CD14-positive monocyte (primary cell): ENCODE data around the gene DNAH10. TPM values are rescaled to one million over a fixed set of nuclear protein-coding genes. Genes with fewer than 3 reads are reported as not detected.
"Not testable (repeated sequence)": the region's sequence is repeated elsewhere in the genome, so short reads cannot be mapped to it uniquely, and the experiment has no call there.

ENCODE experiments used
- DNase-seq, 3 donors: peaks; one replicate each; pipeline ENCODE4 v3.0.0-alpha.2; 2011 to 2022
- H2AFZ ChIP-seq: 2 replicates; pipeline ENCODE4 v1.6.0; 2012; ENCODE audit warnings: mild to moderate bottlenecking, low read depth, low read length, inconsistent platforms; ENCODE audit not compliant: insufficient read depth, poor library complexity, severe bottlenecking
- H3K27ac ChIP-seq, 2 donors: 1 replicate in 1 of 2; 2 replicates in 1 of 2; pipeline ENCODE4 v1.5.1; 2012 to 2013; ENCODE audit warnings: low read length in 2 of 2, control low read depth in 1 of 2, inconsistent platforms in 1 of 2, low read depth in 1 of 2, mild to moderate bottlenecking in 1 of 2
- H3K27me3 ChIP-seq, 2 donors: one replicate each; pipeline versions ENCODE4 v1.6.0 to v1.6.1; 2011 to 2013; ENCODE audit warnings: low read length in 2 of 2; ENCODE audit not compliant: control insufficient read depth in 2 of 2, insufficient read depth in 2 of 2
- H3K36me3 ChIP-seq, 2 donors: replicated peaks in 1 of 2; 1 replicate in 1 of 2; 2 replicates in 1 of 2; pipeline versions ENCODE4 v1.5.1 to v1.6.1; 2012 to 2013; ENCODE audit warnings: low read length in 2 of 2, control low read depth in 1 of 2, inconsistent platforms in 1 of 2, mild to moderate bottlenecking in 1 of 2; ENCODE audit not compliant: insufficient read depth in 2 of 2, control insufficient read depth in 1 of 2
- H3K4me1 ChIP-seq, 2 donors: 1 replicate in 1 of 2; 2 replicates in 1 of 2; pipeline versions ENCODE4 v1.5.1 to v1.6.1; 2012 to 2013; ENCODE audit warnings: low read length in 2 of 2, control low read depth in 1 of 2, inconsistent platforms in 1 of 2, mild to moderate bottlenecking in 1 of 2, moderate library complexity in 1 of 2; ENCODE audit not compliant: insufficient read depth in 2 of 2, control insufficient read depth in 1 of 2
- H3K4me2 ChIP-seq: replicated peaks from 2 replicates; pipeline ENCODE3; 2012; ENCODE audit warnings: low read length, moderate library complexity, mild to moderate bottlenecking; ENCODE audit not compliant: poor library complexity, severe bottlenecking; ENCODE audit errors: extremely low read depth
- H3K4me3 ChIP-seq, 3 experiments: fragments of 200-600 bp in 1 of 3; sonication (generic) in 1 of 3; replicated peaks in 1 of 3; 1 replicate in 2 of 3; 2 replicates in 1 of 3; pipeline ENCODE4 v1.5.1; 2011 to 2013; ENCODE audit warnings: low read length in 3 of 3, mild to moderate bottlenecking in 3 of 3, control low read depth in 2 of 3, low read depth in 2 of 3, inconsistent platforms in 1 of 3, moderate library complexity in 1 of 3
- H3K79me2 ChIP-seq: 2 replicates; pipeline ENCODE4 v1.6.0; 2012; ENCODE audit warnings: mild to moderate bottlenecking, control low read depth, inconsistent platforms, low read length, moderate library complexity; ENCODE audit not compliant: insufficient read depth
- H3K9ac ChIP-seq: 2 replicates; pipeline ENCODE4 v1.6.0; 2017; ENCODE audit warnings: low read length, mild to moderate bottlenecking; ENCODE audit not compliant: insufficient read depth, poor library complexity, severe bottlenecking
- H3K9me3 ChIP-seq, 2 donors: replicated peaks in 1 of 2; 1 replicate in 1 of 2; 2 replicates in 1 of 2; pipeline versions ENCODE4 v1.5.1 to v1.6.1; 2012 to 2013; ENCODE audit warnings: low read length in 2 of 2, control low read depth in 1 of 2; ENCODE audit not compliant: control insufficient read depth in 1 of 2, insufficient read depth in 1 of 2
- H4K20me1 ChIP-seq: 2 replicates; pipeline ENCODE4 v1.6.0; 2012; ENCODE audit warnings: mild to moderate bottlenecking, low read length, control low read depth, moderate library complexity; ENCODE audit not compliant: insufficient read depth
- H3K27ac Mint-ChIP-seq, 7 donors: one replicate each; pipeline ENCODE4 v1.8.0; 2020; ENCODE audit warnings: mild to moderate bottlenecking in 7 of 7, mixed read lengths in 7 of 7, moderate library complexity in 6 of 7, inconsistent platforms in 2 of 7
- H3K27me3 Mint-ChIP-seq, 3 donors: one replicate each; pipeline ENCODE4 v1.8.0; 2021 to 2022; ENCODE audit warnings: low read depth in 3 of 3, mild to moderate bottlenecking in 3 of 3, mixed read lengths in 3 of 3, moderate library complexity in 3 of 3, inconsistent platforms in 1 of 3
- H3K36me3 Mint-ChIP-seq, 2 donors: one replicate each; pipeline ENCODE4 v1.8.0; 2020; ENCODE audit warnings: mixed read lengths in 2 of 2, inconsistent platforms in 1 of 2, mild to moderate bottlenecking in 1 of 2
- H3K4me1 Mint-ChIP-seq: one replicate; pipeline ENCODE4 v1.8.0; 2020; ENCODE audit warnings: mild to moderate bottlenecking, mixed read lengths
- H3K4me3 Mint-ChIP-seq, 2 donors: one replicate each; pipeline ENCODE4 v1.8.0; 2020; ENCODE audit warnings: mild to moderate bottlenecking in 2 of 2, mixed read lengths in 2 of 2, moderate library complexity in 1 of 2
- H3K9me3 Mint-ChIP-seq, 7 donors: one replicate each; pipeline ENCODE4 v1.8.0; 2020 to 2022; ENCODE audit warnings: mixed read lengths in 7 of 7, mild to moderate bottlenecking in 6 of 7, moderate library complexity in 6 of 7, inconsistent platforms in 2 of 7
- WGBS: methylation state at CpG from one replicate; pipeline ENCODE4 v1.1.5; 2013; ENCODE audit warnings: missing lambda C conversion rate; ENCODE audit not compliant: insufficient coverage; 5-methylcytosine and 5-hydroxymethylcytosine counted together
- intact Hi-C, 2 donors: fragments of 100-400 bp; cut with micrococcal nuclease; formaldehyde crosslinking; loops; one replicate each; pipeline versions ENCODE4 v1.15.0 to v1.15.1; 2023
- polyA plus RNA-seq, 3 donors: library from polyadenylated mRNA; depleted of rRNA in 1 of 3; unstranded in 2 of 3; stranded (reverse) in 1 of 3; fragments of 300-500 nt in 2 of 3; fragments of >200 nt in 1 of 3; fragmentation: Illumina TruSeq in 2 of 3; gene quantifications; 1 replicate in 2 of 3; 2 replicates in 1 of 3; pipeline ENCODE4 v1.2.3, GENCODE V29; 2012 to 2021
- TF ChIP-seq, protein P1 (sequence below): fragments of 200-600 bp; IDR thresholded peaks from one replicate; pipeline ENCODE4 v1.8.0; 2022; ENCODE audit warnings: antibody characterized with exemption, mild to moderate bottlenecking

DNAH10 gene
- polyA plus RNA-seq, 3 donors = not detected

DNA sequence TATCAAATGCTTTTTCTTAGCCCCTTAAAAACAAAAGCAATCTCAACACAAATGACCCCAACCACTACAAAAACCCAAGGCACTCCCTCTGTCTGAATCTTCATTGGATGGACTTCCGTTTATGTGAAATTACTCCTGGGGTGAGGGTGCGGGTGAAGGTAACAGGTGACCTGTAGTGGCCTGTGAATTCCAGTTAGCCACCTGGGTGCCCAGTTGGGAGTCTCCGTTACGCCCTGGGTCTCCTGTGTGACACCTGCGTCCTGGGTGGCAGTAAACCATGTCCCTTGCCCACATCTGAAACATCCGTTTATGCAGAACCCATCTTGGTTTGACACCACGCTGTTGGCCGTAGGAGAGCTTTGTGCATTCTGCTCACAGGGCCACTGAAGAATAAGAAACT lies 148.0 kb downstream of the DNAH10 start:
- H3K9me3 ChIP-seq = no peaks in the 10 kb centered on the region
- H3K4me1 ChIP-seq = no peaks in the 10 kb centered on the region
- H2AFZ ChIP-seq = no peak overlapping the region
- H3K27ac ChIP-seq = no peak overlapping the region
- Mint-ChIP-seq H3K27me3 (peaks cover 0 to 9% (median 2%) of the 10 kb centered on the region in 3 donors), H3K9me3 (no peaks in the 10 kb centered on the region), H3K36me3 (no peaks in the 10 kb centered on the region), H3K4me1 (no peaks in the 10 kb centered on the region), H3K4me3 (no peak overlapping the region), H3K27ac (peak overlapping the region in 2 of 7 donors; percentile 6 to 15)
- no peaks in the 10 kb centered on the region for H3K79me2 ChIP-seq
- no peak overlapping the region for H3K9ac ChIP-seq
- WGBS = 100% methylated on average over 4 of the region's 8 CpGs
- no peak overlapping the region for H3K4me3 ChIP-seq
- no peak for DNase-seq
- H3K36me3 ChIP-seq = no peaks in the 10 kb centered on the region
- H4K20me1 ChIP-seq = no peaks in the 10 kb centered on the region
- intact Hi-C loops = no loop called here
- H3K4me2 ChIP-seq = no peak overlapping the region
- TF ChIP-seq, protein P1, sequence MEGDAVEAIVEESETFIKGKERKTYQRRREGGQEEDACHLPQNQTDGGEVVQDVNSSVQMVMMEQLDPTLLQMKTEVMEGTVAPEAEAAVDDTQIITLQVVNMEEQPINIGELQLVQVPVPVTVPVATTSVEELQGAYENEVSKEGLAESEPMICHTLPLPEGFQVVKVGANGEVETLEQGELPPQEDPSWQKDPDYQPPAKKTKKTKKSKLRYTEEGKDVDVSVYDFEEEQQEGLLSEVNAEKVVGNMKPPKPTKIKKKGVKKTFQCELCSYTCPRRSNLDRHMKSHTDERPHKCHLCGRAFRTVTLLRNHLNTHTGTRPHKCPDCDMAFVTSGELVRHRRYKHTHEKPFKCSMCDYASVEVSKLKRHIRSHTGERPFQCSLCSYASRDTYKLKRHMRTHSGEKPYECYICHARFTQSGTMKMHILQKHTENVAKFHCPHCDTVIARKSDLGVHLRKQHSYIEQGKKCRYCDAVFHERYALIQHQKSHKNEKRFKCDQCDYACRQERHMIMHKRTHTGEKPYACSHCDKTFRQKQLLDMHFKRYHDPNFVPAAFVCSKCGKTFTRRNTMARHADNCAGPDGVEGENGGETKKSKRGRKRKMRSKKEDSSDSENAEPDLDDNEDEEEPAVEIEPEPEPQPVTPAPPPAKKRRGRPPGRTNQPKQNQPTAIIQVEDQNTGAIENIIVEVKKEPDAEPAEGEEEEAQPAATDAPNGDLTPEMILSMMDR = no peak
- H3K27me3 ChIP-seq = no peaks in the 10 kb centered on the region

DNA sequence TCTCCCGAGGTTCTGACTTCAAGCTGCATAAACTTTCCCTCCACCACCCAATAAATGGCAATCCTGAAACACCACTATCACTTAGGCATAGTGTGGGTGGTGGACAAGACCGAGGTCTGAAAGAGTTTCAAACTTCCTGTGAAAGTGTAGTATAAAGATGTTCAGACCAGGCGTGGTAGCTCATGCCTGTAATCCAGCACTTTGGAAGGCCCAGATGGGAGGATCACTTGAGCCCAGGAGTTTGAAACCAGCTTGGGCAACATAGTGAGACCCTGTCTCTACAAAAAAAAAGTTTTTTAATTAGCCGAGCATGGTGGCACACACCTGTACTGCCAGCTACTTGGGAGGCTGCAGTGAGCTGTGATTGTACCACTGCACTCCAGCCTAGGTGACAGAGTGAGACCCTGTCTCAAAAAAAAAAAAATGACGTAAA lies 148.7 kb downstream of the DNAH10 start:
- TF ChIP-seq, protein P1 = no peak
- no peak overlapping the region for H3K4me3 ChIP-seq
- H3K9ac ChIP-seq = no peak overlapping the region
- Mint-ChIP-seq H3K4me3 (no peak overlapping the region), H3K9me3 (no peaks in the 10 kb centered on the region), H3K36me3 (no peaks in the 10 kb centered on the region), H3K4me1 (no peaks in the 10 kb centered on the region), H3K27ac (peak overlapping the region in 3 of 7 donors; percentile 37 to 78 (median 68)), H3K27me3 (peaks cover under 1 to 9% (median 2%) of the 10 kb centered on the region in 3 donors)
- H3K36me3 ChIP-seq = no peaks in the 10 kb centered on the region
- no peaks in the 10 kb centered on the region for H3K9me3 ChIP-seq
- no peak overlapping the region for H3K27ac ChIP-seq
- intact Hi-C loops = no loop called here
- 76% methylated on average over 2 of the region's 5 CpGs for WGBS
- no peak overlapping the region for H2AFZ ChIP-seq
- H3K79me2 ChIP-seq = no peaks in the 10 kb centered on the region
- no peaks in the 10 kb centered on the region for H3K4me1 ChIP-seq
- H3K4me2 ChIP-seq = no peak overlapping the region
- no peaks in the 10 kb centered on the region for H4K20me1 ChIP-seq
- H3K27me3 ChIP-seq = no peaks in the 10 kb centered on the region
- DNase-seq = no peak

DNA sequence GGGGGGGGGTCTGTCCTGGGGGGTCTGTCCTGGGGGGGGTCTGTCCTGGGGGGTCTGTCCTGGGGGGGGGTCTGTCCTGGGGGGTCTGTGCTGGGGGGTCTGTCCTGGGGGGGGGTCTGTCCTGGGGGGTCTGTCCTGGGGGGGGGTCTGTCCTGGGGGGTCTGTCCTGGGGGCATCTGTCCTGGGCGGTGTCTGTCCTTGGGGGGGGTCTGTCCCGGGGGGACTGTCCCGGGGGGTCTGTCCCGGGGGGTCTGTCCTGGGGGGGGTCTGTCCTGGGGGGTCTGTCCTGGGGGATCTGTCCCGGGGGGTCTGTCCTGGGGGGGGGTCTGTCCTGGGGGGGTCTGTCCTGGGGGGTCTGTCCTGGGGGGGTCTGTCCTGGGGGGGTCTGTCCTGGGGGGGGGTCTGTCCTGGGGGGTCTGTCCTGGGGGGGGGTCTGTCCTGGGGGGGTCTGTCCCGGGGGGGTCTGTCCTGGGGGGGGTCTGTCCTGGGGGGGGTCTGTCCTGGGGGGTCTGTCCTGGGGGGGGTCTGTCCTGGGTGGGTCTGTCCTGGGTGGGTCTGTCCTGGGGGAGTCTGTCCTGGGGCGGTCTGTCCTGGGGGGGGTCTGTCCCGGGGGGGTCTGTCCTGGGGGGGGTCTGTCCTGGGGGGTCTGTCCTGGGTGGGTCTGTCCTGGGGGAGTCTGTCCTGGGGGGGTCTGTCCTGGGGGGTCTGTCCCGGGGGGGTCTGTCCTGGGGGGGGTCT lies 149.7 kb downstream of the DNAH10 start:
- H3K9me3 ChIP-seq, H3K9me3 Mint-ChIP-seq, H3K4me3 Mint-ChIP-seq, H3K27me3 ChIP-seq, H2AFZ ChIP-seq, H3K36me3 Mint-ChIP-seq, H3K79me2 ChIP-seq, H3K4me2 ChIP-seq, H3K36me3 ChIP-seq, H3K27me3 Mint-ChIP-seq, H3K27ac Mint-ChIP-seq, DNase-seq, intact Hi-C loops, H3K27ac ChIP-seq, H3K4me1 ChIP-seq, H3K4me1 Mint-ChIP-seq, H3K9ac ChIP-seq, H4K20me1 ChIP-seq, H3K4me3 ChIP-seq: not testable (repeated sequence)
- no CpG with 5 or more reads among the region's 9 CpGs for WGBS
